Left renal pelvis (tissue), 4 donors: ENCODE results near the gene KIF24. TPM values are rescaled to one million over a fixed set of nuclear protein-coding genes. Genes with fewer than 3 reads are reported as not detected.
A peak's percentile ranks its signal among the peaks of the same experiment; 100 is the strongest.
"Not testable (repeated sequence)": the region's sequence is repeated elsewhere in the genome, so short reads cannot be mapped to it uniquely, and the experiment has no call there.

Source experiments
- DNase-seq, 4 donors: peaks; one replicate each; pipeline ENCODE4 v3.0.0-alpha.2; 2013; ENCODE audit warnings: low read depth in 4 of 4, low spot score in 3 of 4
- polyA plus RNA-seq, 4 donors: library from polyadenylated mRNA; unstranded; fragments of 120-200 nt; gene quantifications; one replicate each; pipeline ENCODE4 v1.2.1, GENCODE V29; 2013; ENCODE audit not compliant: insufficient read length in 4 of 4

KIF24 gene
- polyA plus RNA-seq, 4 donors: 3.1 to 6.8 (median 5.8) TPM

DNA sequence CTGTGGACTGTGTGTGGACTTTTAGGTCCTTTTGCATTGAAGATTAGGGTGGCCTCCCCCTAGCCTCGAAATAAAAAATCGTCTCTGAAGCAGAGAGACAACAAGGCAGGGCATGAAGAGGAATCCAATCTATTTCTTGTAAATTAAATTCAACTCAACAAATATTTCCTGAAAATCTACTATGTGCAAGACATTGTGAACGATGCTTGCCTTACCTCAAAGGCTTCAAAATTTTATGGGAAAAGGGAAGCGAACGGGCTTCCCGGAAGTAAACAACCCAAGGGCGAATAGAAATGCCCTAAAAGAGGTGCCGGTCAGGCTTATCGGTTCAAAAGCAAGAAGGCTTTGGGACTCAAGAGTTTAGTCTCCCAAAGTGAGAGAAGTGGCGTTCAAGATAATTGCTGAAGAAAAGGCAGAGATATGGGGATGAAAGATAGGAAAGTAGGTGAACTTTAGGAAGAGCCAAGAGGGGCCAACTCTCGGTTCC lies 525 bp downstream of the KIF24 start:
- DNase-seq: no peak

DNA sequence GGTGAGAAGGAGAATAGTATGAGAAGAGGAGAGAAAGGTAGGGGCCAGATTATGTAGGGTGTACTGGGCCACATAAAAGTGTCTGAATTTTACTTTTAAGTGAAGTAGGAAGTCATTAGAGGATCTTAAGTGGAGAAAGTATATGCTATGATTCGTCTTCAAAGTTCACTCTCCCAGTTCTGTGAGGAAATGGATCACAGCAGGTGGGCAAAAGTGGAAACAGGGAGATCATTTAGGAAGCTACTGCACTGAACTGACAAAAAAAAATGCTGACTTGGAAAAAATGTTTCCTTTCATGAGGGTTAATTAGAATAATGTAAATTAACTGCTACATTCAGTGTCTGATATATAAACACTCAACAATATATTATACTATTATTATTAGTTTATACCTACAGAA lies 2.4 kb downstream of the KIF24 start:
- no peak for DNase-seq

DNA sequence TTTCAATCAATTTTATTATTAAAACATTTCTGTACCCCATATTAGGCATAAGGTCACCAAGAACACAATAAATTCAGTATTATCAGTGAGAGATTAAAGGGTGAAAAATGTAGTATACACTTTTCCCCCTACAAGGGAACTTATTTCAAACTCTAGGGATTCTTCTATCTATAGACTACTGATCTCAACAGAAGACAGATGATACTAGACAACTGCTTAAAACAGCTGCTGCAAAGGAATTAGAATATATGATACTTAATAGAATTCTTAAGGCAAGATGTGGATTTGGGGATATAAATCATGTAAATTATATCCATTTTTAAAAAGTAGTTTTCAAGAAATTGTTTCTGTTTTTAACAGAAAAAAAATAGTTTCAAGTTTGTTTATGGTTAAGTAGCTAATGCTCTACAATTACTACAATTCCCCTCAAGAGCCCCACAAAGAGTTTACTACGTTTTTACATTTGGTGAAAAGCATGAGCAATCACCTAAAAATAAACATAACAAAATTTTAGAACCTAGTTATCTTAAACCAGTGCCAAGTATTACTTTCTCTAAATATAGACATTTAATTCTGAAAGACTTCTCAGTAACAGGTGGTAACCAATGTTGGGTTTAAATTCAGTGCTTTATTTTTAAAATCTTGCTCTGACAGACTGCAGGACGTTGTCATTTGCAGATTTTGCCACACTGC lies 6.0 kb downstream of the KIF24 start:
- DNase-seq: no peak

DNA sequence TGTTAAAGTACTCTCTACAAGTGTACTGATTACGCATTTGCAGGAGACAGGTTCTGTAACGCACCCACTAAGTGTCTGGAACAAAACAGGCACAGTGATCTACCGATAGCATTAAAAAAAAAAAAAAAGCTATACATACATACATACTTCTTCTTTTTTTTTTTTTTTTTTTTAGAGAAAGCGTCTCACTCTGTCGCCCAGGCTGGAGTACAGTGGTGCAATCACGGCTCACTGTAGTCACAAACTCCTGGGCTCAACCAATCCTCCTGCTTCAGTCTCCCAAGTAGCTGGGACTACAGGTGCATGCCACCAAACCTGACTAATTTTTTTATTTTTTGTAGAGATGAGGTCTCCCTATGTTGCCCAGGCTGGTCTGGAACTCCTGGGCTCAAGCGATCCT lies 7.6 kb downstream of the KIF24 start:
- DNase-seq: no peak

DNA sequence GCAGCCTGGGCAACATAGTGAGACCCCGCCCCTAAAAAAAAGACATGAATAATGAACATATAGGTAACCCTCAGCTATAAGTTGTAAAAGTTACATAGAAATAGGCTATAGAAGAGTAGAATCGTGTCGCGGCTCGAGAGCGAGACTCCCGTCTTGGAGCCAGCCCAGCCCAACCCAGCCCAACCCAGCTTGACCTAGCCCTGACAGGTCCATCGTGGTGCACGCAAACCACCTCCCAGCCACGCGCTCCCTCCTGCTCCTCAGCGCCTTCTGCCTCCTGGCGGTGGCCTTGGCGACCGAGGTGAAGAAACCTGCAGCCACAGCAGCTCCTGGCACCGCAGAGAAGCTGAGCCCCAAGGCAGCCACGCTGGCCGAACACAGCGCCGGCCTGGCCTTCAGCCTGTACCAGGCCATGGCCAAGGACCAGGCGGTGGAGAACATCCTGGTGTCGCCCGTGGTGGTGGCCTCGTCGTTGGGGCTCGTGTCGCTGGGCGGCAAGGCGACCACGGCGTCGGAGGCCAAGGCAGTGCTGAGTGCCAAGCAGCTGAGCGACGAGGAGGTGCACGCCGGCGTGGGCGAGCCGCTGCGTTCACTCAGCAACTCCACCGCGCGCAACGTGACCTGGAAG lies 10.8 kb downstream of the KIF24 start:
- no peak for DNase-seq

DNA sequence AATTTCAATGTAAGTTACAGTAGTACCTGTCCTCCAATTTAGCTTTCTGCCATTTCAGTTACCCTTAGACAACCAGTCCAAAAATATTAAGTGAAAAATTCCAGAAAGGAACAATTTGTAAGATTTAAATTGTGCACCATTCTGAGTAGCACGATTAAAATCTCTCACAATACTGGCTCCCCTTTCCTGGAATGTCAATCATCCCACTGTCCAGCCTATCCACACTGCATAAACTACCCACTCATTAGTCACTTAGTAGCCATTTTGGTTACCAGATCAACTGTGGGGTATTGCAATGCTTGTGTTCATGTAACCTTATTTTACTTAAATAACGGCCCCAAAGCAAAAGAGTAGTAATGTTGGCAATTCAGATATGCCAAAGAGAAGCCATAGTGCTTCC lies 11.6 kb downstream of the KIF24 start:
- DNase-seq: no peak

DNA sequence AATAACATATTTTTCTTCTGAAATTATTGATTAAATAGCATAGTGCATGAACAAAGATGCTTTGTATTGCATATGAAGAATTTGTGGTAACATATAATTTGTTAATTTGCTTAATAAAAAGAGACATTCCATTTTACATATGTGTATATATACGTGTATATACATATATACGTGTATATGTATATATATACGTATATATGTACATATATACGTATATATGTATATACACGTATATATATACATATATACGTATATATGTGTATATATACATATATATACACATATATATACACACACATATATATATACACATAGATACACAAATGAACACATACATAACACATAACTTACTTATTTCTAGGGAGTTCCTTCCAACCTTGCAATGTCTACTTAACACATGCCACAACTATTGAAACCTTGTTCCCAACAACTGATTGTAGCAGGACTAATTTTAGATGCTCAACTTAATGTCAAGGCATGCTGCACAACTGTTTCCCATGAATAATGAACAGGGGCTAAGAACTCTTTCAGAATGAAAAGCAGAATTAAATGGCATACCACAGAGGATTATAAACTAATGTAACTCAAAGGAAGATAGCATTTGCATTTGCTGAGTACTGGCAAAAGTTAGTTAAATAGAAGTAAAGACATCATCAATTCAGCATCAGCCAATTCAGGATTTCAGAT lies 17.4 kb downstream of the KIF24 start:
- no peak for DNase-seq

DNA sequence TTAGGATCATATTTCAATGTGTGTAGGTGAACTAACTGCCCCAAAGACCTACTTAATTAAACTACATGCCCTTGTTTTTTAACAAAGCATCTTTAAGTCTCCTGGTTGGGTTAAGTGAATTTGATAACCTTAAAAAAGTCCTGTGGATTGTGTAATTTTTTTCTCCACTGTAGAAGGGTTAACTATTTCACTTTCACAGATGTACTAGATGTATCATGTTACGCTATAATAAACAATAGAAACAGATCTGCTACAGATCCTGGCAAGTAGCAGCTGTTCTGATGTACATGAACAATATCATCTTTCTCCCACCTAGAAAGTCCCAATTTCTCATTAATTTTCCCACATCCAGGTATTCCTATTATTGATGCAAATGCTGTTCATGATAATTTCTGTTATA lies 18.9 kb downstream of the KIF24 start:
- no peak for DNase-seq

DNA sequence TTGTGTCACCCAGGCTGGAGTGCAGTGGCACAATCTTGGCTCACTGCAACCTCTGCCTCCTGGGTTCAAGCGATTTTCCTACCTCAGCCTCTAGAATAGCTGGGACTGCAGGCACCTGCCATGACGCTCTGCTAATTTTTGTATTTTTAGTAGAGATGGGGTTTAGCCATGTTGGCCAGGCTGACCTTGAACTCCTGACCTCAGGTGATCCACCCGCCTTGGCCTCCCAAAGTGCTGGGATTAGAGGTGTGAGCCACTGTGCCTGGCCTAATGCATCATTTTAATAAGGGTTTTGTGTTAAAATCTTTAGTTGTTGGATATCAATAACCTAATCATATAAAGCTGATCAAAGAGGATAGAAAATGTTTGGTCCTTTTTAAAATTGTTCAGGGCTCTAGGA lies 20.8 kb downstream of the KIF24 start:
- not testable (repeated sequence) for DNase-seq

DNA sequence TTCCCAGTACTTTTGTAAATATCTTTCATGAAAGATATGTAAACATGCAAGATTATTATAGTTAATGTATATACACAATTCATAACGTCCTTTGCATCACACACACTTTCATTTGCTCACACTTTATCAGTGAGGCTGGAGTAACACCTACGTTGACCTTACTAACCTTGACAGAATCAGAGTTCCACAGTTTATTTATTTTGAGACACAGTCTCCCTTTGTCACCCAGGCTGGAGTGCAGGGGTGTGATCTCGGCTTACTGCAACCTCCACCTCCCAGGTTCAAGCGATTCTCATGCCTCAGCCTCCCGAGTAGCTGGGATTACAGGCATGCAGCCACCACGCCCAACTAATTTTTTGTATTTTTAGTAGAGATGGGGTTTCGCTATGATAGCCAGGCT lies 28.0 kb downstream of the KIF24 start:
- DNase-seq: not testable (repeated sequence)

DNA sequence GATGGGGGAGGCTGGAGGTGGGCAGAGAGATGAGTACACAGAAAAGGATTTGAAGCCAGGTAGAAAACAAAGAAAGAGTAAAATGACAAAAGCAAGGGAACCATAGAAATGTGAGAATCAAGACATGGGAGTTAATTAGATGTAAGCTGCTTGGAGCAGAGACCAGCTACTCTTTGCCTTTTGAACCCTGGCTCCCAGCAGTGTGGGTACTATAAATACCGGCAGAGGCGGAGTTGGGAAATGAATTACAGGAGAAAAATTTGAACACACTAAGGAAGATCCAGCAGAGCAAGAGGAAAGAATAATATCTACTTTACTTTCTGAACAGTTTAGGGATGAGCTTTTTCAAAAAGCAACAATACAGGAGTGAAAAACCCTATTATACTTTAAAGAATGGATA lies 36.5 kb downstream of the KIF24 start:
- no peak for DNase-seq

DNA sequence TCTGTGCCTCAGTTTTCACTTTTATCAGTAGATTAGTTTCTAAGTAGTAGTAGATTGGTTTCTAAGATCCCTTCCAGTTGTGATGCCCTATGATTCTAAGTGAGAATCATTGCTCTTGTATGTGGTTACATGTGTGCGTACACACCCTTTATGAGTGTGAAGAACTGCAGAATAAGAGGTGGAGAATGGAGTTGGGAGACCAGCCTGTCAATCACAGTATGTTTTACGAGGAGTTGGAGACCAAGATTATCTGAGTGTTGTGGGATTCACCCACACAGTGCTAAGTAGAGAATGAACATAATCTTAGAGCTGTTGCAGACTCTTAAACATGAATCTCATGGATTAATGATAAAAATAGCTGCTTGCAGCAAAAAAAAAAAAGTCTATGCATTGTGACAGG lies 37.6 kb downstream of the KIF24 start:
- DNase-seq: no peak

DNA sequence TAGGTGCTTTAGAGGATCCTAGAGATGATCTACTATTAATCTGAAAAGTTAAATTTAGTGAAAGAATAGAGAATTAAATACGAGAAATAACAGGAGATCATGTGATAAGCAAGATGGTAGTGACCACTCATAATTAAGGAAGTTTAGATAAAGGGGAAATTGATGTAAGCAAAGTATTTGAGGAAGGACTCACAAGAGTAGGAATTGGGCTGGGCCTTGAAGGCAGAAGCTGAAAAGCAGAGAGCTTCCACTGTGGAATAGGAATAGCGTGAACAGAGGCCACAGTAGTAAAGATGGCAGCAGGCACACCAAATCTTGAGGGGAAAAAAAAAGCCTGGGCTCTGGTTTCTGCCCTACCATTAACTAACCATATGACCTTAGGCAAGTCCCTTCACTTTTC lies 38.0 kb downstream of the KIF24 start:
- DNase-seq: no peak

DNA sequence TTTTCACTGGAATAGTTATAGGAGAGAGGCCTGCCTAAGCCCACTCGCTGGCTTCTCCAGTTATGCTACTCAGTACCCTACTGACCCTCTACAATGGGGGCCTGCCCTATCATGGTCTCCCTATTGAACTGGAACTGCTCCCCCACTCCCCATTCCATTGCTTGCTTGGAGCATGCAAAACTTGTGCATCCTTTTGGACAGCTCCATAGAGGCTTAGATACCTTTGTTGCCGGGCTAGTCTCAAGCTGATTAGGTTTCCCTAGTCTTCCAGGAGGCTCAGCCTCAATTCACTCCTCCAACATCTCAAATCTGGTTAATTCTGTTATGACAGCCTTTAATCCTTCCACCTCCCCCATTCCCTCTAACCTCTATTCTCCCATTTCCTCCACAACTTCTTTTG lies 39.9 kb downstream of the KIF24 start:
- DNase-seq: no peak

DNA sequence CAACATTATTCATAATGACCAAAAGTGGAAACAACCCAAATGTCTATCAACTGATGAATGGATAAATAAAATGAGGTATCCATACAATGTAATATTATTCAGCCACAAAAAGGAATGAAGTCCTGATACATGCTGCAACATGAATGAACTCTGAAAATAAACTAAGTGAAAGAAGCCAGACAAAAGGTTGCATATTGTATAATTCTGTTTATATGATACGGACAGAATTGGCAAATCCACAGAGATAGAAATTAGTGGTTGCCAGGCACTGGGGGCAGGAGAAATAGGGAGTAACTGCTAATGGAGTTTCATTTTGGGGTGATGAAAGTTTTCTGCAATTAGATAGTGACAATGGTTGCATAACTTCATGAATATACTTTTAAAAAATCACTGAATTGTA lies 47.0 kb downstream of the KIF24 start:
- DNase-seq: no peak

DNA sequence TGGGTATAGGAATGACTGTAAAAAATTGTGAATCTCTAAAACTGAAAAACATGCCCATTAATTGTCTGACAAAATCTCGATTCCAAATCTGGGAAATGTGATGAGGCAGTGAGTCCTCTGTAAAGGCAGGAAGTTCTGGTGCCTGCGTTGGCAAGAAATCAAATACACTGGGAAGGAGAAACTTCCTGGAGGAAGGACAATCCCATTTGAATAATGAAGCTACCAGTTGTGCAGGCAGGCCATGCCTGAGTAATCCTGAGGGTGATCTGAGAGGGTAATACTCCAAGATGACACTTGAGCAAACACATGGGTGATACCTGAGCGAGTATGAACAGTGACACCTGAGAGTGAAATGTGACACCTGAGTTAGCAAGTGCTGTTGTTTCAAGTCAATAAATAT lies 49.7 kb downstream of the KIF24 start:
- DNase-seq: peak in 2 of 4 donors; percentile 10 to 25

Other genes starting within 250 kb of the KIF24 start
- gene DCAF12, start 202.6 kb downstream of the KIF24 start, polyA plus RNA-seq: 10 to 100 TPM; 60.5 to 66.2 (median 63.3) TPM
- gene UBAP1, start 150.2 kb downstream of the KIF24 start, polyA plus RNA-seq: 10 to 100 TPM; 48.9 to 62.0 (median 58.6) TPM
- 10 to 100 TPM; 21.0 to 30.3 (median 22.5) TPM for gene NUDT2, start 301 bp upstream of the KIF24 start, polyA plus RNA-seq
- 1 to 10 TPM; 2.9 to 9.5 (median 7.5) TPM for gene MYORG, start 47.6 kb upstream of the KIF24 start, polyA plus RNA-seq
- 10 to 100 TPM; 11.9 to 13.9 (median 12.5) TPM for gene FAM219A, start 129.3 kb upstream of the KIF24 start, polyA plus RNA-seq
- 1 to 10 TPM in 3 of 4 donors, under 1 TPM in 1; 0.15 to 3.2 (median 2.0) TPM for gene DNAI1, start 129.5 kb upstream of the KIF24 start, polyA plus RNA-seq
- 1 to 10 TPM in 3 of 4 donors, under 1 TPM in 1; 0.82 to 3.6 (median 1.7) TPM for gene ENHO, start 193.7 kb upstream of the KIF24 start, polyA plus RNA-seq